KMS-11 (cell line): ENCODE results near the gene CAPZB.

Experiments used
- H2AFZ ChIP-seq: fragments of 200-600 bp; sonication (generic); 2 replicates; pipeline ENCODE4 v1.6.1; 2016; ENCODE audit warnings: antibody characterized with exemption, mixed run types, low read depth
- H3K27ac ChIP-seq: fragments of 200-600 bp; sonication (generic); 2 replicates; pipeline ENCODE4 v1.6.1; 2016; ENCODE audit warnings: mild to moderate bottlenecking, mixed run types
- H3K27me3 ChIP-seq: fragments of 200-600 bp; sonication (generic); 2 replicates; pipeline ENCODE4 v1.6.1; 2017; ENCODE audit warnings: mild to moderate bottlenecking, low read depth, mixed run types, moderate library complexity; ENCODE audit not compliant: insufficient read depth
- H3K36me3 ChIP-seq: fragments of 200-600 bp; sonication (generic); 2 replicates; pipeline ENCODE4 v1.6.1; 2017; ENCODE audit warnings: mild to moderate bottlenecking, mixed run types; ENCODE audit not compliant: insufficient read depth
- H3K4me1 ChIP-seq: fragments of 200-600 bp; sonication (generic); 2 replicates; pipeline ENCODE4 v1.6.1; 2016; ENCODE audit warnings: mild to moderate bottlenecking, low read depth, mixed run types; ENCODE audit not compliant: poor library complexity, severe bottlenecking
- H3K4me2 ChIP-seq: fragments of 200-600 bp; sonication (generic); 2 replicates; pipeline ENCODE4 v1.7.0; 2016; ENCODE audit warnings: mild to moderate bottlenecking, mixed run types
- H3K4me3 ChIP-seq: fragments of 200-600 bp; sonication (generic); IDR thresholded peaks from 2 replicates; pipeline ENCODE4 v1.6.1; 2017; ENCODE audit warnings: low read depth, low read length, mixed read lengths; ENCODE audit not compliant: insufficient read depth
- H3K79me2 ChIP-seq: fragments of 200-600 bp; sonication (generic); 2 replicates; pipeline ENCODE4 v1.6.1; 2016; ENCODE audit warnings: low read depth, mixed run types; ENCODE audit not compliant: insufficient read depth
- H3K9ac ChIP-seq: fragments of 200-600 bp; sonication (generic); 2 replicates; pipeline ENCODE4 v1.6.1; 2016; ENCODE audit warnings: mild to moderate bottlenecking, mixed run types
- H4K20me1 ChIP-seq: fragments of 200-600 bp; sonication (generic); 2 replicates; pipeline ENCODE4 v1.6.1; 2016; ENCODE audit warnings: mild to moderate bottlenecking, mixed run types; ENCODE audit not compliant: insufficient read depth
- CTCF ChIP-seq: fragments of 200-600 bp; sonication (generic); conservative IDR thresholded peaks from 2 replicates; pipeline ENCODE4 v1.6.1; 2017; ENCODE audit warnings: low read depth, mild to moderate bottlenecking, antibody characterized with exemption, low read length, moderate library complexity, mixed read lengths

CAPZB gene

GRCh38 chr1:19352839-19353238 is 132.5 kb downstream of the CAPZB start:
- Histone ChIP-seq H3K27ac (no peak overlapping the region), H3K4me2 (no peak overlapping the region), H3K4me1 (peaks cover 5% of the 10 kb centered on the region), H3K79me2 (no peaks in the 10 kb centered on the region), H3K36me3 (no peaks in the 10 kb centered on the region), H3K9ac (no peak overlapping the region), H3K27me3 (no peaks in the 10 kb centered on the region), H2AFZ (no peak overlapping the region), H4K20me1 (no peaks in the 10 kb centered on the region), H3K4me3 (no peak overlapping the region)
- no peak for TF ChIP-seq CTCF

- Histone ChIP-seq H3K4me2 (no peak overlapping the region), H4K20me1 (no peaks in the 10 kb centered on the region), H3K4me3 (no peak overlapping the region), H2AFZ (no peak overlapping the region), H3K27me3 (no peaks in the 10 kb centered on the region), H3K4me1 (peaks cover 5% of the 10 kb centered on the region), H3K36me3 (no peaks in the 10 kb centered on the region), H3K27ac (no peak overlapping the region), H3K79me2 (no peaks in the 10 kb centered on the region), H3K9ac (no peak overlapping the region)
- TF ChIP-seq CTCF, result no peak
Observed at GRCh38 chr1:19351873-19352272, 133.5 kb downstream of the CAPZB start.

DNA sequence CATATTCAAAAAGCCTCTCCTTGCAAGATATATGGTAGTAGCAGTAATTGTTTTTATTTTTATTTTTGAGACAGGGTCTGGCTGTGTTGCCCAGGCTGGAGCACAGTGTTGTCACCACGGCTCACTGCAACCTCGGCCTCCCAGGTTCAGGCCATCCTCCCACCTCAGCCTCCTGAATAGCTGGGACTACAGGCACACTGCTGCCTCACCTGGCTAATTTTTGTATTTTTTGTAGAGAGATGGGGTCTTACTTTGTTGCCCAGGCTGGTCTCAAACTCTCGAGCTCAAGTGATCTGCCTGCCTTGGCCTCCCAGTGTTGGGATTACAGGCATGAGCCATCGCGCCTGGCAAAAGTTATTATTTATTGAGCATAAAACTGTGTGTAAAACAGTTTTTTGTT is 134.8 kb downstream of the CAPZB start:
- Histone ChIP-seq H3K9ac (no peak overlapping the region), H3K27ac (no peak overlapping the region), H3K36me3 (no peaks in the 10 kb centered on the region), H4K20me1 (no peaks in the 10 kb centered on the region), H3K4me2 (no peak overlapping the region), H3K4me3 (no peak overlapping the region), H3K4me1 (peaks cover 5% of the 10 kb centered on the region), H3K79me2 (no peaks in the 10 kb centered on the region), H3K27me3 (no peaks in the 10 kb centered on the region), H2AFZ (no peak overlapping the region)
- no peak for TF ChIP-seq CTCF

GRCh38 chr1:19349999-19350398 is 135.3 kb downstream of the CAPZB start:
- Histone ChIP-seq H3K4me2 (no peak overlapping the region), H3K36me3 (no peaks in the 10 kb centered on the region), H4K20me1 (no peaks in the 10 kb centered on the region), H3K79me2 (no peaks in the 10 kb centered on the region), H3K4me1 (peaks cover 5% of the 10 kb centered on the region), H3K4me3 (no peak overlapping the region), H2AFZ (no peak overlapping the region), H3K27ac (no peak overlapping the region), H3K27me3 (no peaks in the 10 kb centered on the region), H3K9ac (no peak overlapping the region)
- no peak for TF ChIP-seq CTCF
